Upper lobe of left lung (tissue), 4 donors: ENCODE measurements around the gene CDH12.

ENCODE experiments used
- EP300 ChIP-seq, 4 donors: sonication (generic); formaldehyde crosslinking; IDR thresholded peaks; one replicate each; pipeline ENCODE4 v1.5.1; 2017; ENCODE audit warnings: antibody characterized with exemption in 4 of 4, control low read depth in 2 of 4
- POLR2A ChIP-seq, 4 donors: fragments of 450-650 bp; IDR thresholded peaks; one replicate each; pipeline ENCODE4 v1.5.1; 2016 to 2017; ENCODE audit warnings: antibody characterized with exemption in 4 of 4, mild to moderate bottlenecking in 2 of 4
- TF ChIP-seq, protein P1 (sequence below), 6 experiments: fragments of 450-650 bp in 4 of 6; fragments of 200-600 bp in 2 of 6; sonication (generic) in 2 of 6; IDR thresholded peaks; one replicate each; pipeline ENCODE4 v1.5.1; 2016 to 2019; ENCODE audit warnings: antibody characterized with exemption in 6 of 6

- TF ChIP-seq, protein P1, sequence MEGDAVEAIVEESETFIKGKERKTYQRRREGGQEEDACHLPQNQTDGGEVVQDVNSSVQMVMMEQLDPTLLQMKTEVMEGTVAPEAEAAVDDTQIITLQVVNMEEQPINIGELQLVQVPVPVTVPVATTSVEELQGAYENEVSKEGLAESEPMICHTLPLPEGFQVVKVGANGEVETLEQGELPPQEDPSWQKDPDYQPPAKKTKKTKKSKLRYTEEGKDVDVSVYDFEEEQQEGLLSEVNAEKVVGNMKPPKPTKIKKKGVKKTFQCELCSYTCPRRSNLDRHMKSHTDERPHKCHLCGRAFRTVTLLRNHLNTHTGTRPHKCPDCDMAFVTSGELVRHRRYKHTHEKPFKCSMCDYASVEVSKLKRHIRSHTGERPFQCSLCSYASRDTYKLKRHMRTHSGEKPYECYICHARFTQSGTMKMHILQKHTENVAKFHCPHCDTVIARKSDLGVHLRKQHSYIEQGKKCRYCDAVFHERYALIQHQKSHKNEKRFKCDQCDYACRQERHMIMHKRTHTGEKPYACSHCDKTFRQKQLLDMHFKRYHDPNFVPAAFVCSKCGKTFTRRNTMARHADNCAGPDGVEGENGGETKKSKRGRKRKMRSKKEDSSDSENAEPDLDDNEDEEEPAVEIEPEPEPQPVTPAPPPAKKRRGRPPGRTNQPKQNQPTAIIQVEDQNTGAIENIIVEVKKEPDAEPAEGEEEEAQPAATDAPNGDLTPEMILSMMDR (IDR thresholded peaks at IDR 0.05) = no peak
- TF ChIP-seq POLR2A (IDR thresholded peaks at IDR 0.05) (no peak), EP300 (IDR thresholded peaks at IDR 0.05) (no peak)
Observed at GRCh38 chr5:22470408-22470807, 382.7 kb downstream of the CDH12 start.
